ENCODE data around the gene USP22. TPM values are rescaled to one million over a fixed set of nuclear protein-coding genes. Genes with fewer than 3 reads are reported as not detected.

Gene USP22
- total and polyA plus RNA-seq, 2 experiments from 2014 or later = 68.9 to 296 TPM

- Histone ChIP-seq H2AFZ (no peak overlapping the region), H3K27ac (ENCODE audit: low read depth) (no peak overlapping the region), H3F3A (replicated peaks; ENCODE audit: low read depth) (peaks cover 17% of the 10 kb centered on the region; the same call in 1 of the 2 replicates), H3K4me1 (ENCODE audit: insufficient read depth) (peaks cover 6% of the 10 kb centered on the region; the same call in 1 of the 2 replicates), H3K27me3 (ENCODE audit: insufficient read depth) (no peaks in the 10 kb centered on the region), H3K79me2 (replicated peaks; ENCODE audit: insufficient read depth) (no peaks in the 10 kb centered on the region), H3K4me2 (no peak overlapping the region), H3K4me3 (no peak overlapping the region), H3K36me3 (ENCODE audit: insufficient read depth) (peaks cover 7% of the 10 kb centered on the region; the same call in 1 of the 2 replicates), H4K20me1 (replicated peaks; ENCODE audit: insufficient read depth) (peaks cover 8% of the 10 kb centered on the region), H3K9me2 (ENCODE audit: insufficient read depth) (no peaks in the 10 kb centered on the region)
- peaks cover 19% of the 10 kb centered on the region for H3K36me3 Mint-ChIP-seq (ENCODE audit: low read depth)
- H3K4me3 Mint-ChIP-seq = no peak overlapping the region
- DNase-seq (ENCODE audit: low spot score) (no peak), ATAC-seq (no peak)
- H3K9me3 Mint-ChIP-seq = peaks cover 6% of the 10 kb centered on the region; the same call in 2 of the 3 replicates
- H3K4me1 Mint-ChIP-seq = peaks cover 24% of the 10 kb centered on the region
- H3K27ac Mint-ChIP-seq = no peak overlapping the region
- TF ChIP-seq ZNF331 (CRISPR knock-in tag; IDR thresholded peaks at IDR 0.05; ENCODE audit: low read depth) (no peak), ETS1 (IDR thresholded peaks at IDR 0.05) (no peak), JUNB (IDR thresholded peaks at IDR 0.05; ENCODE audit: unreplicated experiment) (no peak), CREB1 (CRISPR knock-in tag; IDR thresholded peaks at IDR 0.05; ENCODE audit: low read depth) (no peak), CTCF (conservative IDR thresholded peaks at IDR 0.05; ENCODE audit: low read depth in 2 of 2) (no peak), ZNF114 (CRISPR knock-in tag; IDR thresholded peaks at IDR 0.05) (no peak), NANOG (IDR thresholded peaks at IDR 0.05; ENCODE audit: borderline replicate concordance) (no peak), REST (IDR thresholded peaks at IDR 0.05; ENCODE audit: unreplicated experiment) (no peak), EZH2 (IDR thresholded peaks at IDR 0.05; ENCODE audit: low read depth, unreplicated experiment) (no peak), STAT1 (IDR thresholded peaks at IDR 0.05; ENCODE audit: unreplicated experiment) (no peak), EZH2phosphoT487 (IDR thresholded peaks at IDR 0.05; ENCODE audit: unreplicated experiment) (no peak), POLR2AphosphoS5 (IDR thresholded peaks at IDR 0.05; ENCODE audit: low read depth) (no peak), ZNF462 (CRISPR knock-in tag; IDR thresholded peaks at IDR 0.05) (no peak)
- H3K27me3 Mint-ChIP-seq (ENCODE audit: insufficient read depth, low read depth, poor library complexity) = peaks cover 33% of the 10 kb centered on the region
These were observed 48.0 kb downstream of the USP22 start for GRCh38 chr17:20994779-20995149.

All from GM23338 (cell line).